HG03432 (cell line): ENCODE results near the gene TMOD3.

ENCODE experiments used
- ATAC-seq: cut with Tn5 transposase; IDR thresholded peaks from one replicate; pipeline ENCODE4 v1.9.1; 2021; ENCODE audit warnings: mild to moderate bottlenecking, moderate library complexity; ENCODE audit not compliant: unreplicated experiment

The TMOD3 gene

GRCh38 chr15:51825698-51826097 lies 3.8 kb upstream of the TMOD3 start:
- ATAC-seq: no peak

- ATAC-seq: no peak
These were observed 655 bp upstream of the TMOD3 start for GRCh38 chr15:51828621-51829375.

GRCh38 chr15:51830276-51830806 lies 888 bp downstream of the TMOD3 start:
- no peak for ATAC-seq

GRCh38 chr15:51833772-51834171 lies 4.3 kb downstream of the TMOD3 start:
- no peak for ATAC-seq

- ATAC-seq: peak; percentile 60
These were observed 8.4 kb downstream of the TMOD3 start for GRCh38 chr15:51837792-51838251.

GRCh38 chr15:51838270-51838669 lies 8.8 kb downstream of the TMOD3 start:
- no peak for ATAC-seq

GRCh38 chr15:51840692-51841091 lies 11.2 kb downstream of the TMOD3 start:
- ATAC-seq: no peak

- no peak for ATAC-seq
These were observed 12.1 kb downstream of the TMOD3 start for GRCh38 chr15:51841406-51842040.

GRCh38 chr15:51842265-51842664 lies 12.8 kb downstream of the TMOD3 start:
- ATAC-seq: no peak

- no peak for ATAC-seq
These were observed 13.6 kb downstream of the TMOD3 start for GRCh38 chr15:51842852-51843737.

- ATAC-seq: no peak
These were observed 15.4 kb downstream of the TMOD3 start for GRCh38 chr15:51844747-51845426.

GRCh38 chr15:51846066-51846462 lies 16.6 kb downstream of the TMOD3 start:
- ATAC-seq: no peak

GRCh38 chr15:51846463-51847230 lies 17.2 kb downstream of the TMOD3 start:
- ATAC-seq: no peak

- ATAC-seq: no peak
These were observed 19.4 kb downstream of the TMOD3 start for GRCh38 chr15:51848811-51849210.

GRCh38 chr15:51849860-51850259 lies 20.4 kb downstream of the TMOD3 start:
- no peak for ATAC-seq

GRCh38 chr15:51853998-51854397 lies 24.5 kb downstream of the TMOD3 start:
- no peak for ATAC-seq

- ATAC-seq: no peak
These were observed 26.2 kb downstream of the TMOD3 start for GRCh38 chr15:51855612-51856011.

- no peak for ATAC-seq
These were observed 27.4 kb downstream of the TMOD3 start for GRCh38 chr15:51856714-51857380.
